Stomach (tissue), 9 donors: ENCODE results near the gene EML2. TPM values are rescaled to one million over a fixed set of nuclear protein-coding genes. Genes with fewer than 3 reads are reported as not detected.
A peak's percentile ranks its signal among the peaks of the same experiment; 100 is the strongest.

ENCODE experiments used
- DNase-seq, 2 donors: peaks; one replicate each; pipeline versions ENCODE4 v3.0.0 to v3.0.0-alpha.2; 2013 to 2019
- H3K27ac ChIP-seq, 5 donors: fragments of 200-600 bp in 4 of 5; sonication (generic) in 4 of 5; one replicate each; pipeline ENCODE4 v1.5.1; 2013 to 2019; ENCODE audit warnings: mild to moderate bottlenecking in 1 of 5, moderate library complexity in 1 of 5
- H3K27me3 ChIP-seq, 3 donors: fragments of 200-600 bp; sonication (generic); one replicate each; pipeline ENCODE4 v1.5.1; 2017 to 2019; ENCODE audit warnings: mixed run types in 1 of 3
- H3K36me3 ChIP-seq, 4 donors: fragments of 200-600 bp; sonication (generic); 1 replicate in 3 of 4; 2 replicates in 1 of 4; pipeline ENCODE4 v1.5.1; 2016 to 2019
- H3K4me1 ChIP-seq, 4 donors: fragments of 200-600 bp; sonication (generic); one replicate each; pipeline ENCODE4 v1.5.1; 2016 to 2019
- H3K4me3 ChIP-seq, 4 donors: fragments of 200-600 bp; sonication (generic) in 3 of 4; one replicate each; pipeline ENCODE4 v1.5.1; 2016 to 2019; ENCODE audit warnings: mild to moderate bottlenecking in 1 of 4
- H3K9me3 ChIP-seq, 4 donors: fragments of 200-600 bp; sonication (generic); one replicate each; pipeline ENCODE4 v1.5.1; 2016 to 2019
- EP300 ChIP-seq: sonication (generic); formaldehyde crosslinking; IDR thresholded peaks from one replicate; pipeline ENCODE4 v1.6.1; 2017; ENCODE audit warnings: antibody characterized with exemption
- POLR2A ChIP-seq, 4 donors: fragments of 450-650 bp; IDR thresholded peaks; one replicate each; pipeline ENCODE4 v1.6.1; 2016; ENCODE audit warnings: antibody characterized with exemption in 4 of 4, control low read depth in 2 of 4, mild to moderate bottlenecking in 1 of 4, moderate library complexity in 1 of 4
- POLR2AphosphoS5 ChIP-seq, 3 donors: sonication (generic); formaldehyde crosslinking; IDR thresholded peaks; one replicate each; pipeline ENCODE4 v1.6.1; 2016; ENCODE audit warnings: antibody characterized with exemption in 3 of 3
- WGBS, 5 donors: extraction: QIAGEN DNeasy Blood & Tissue Kit in 3 of 5; methylation state at CpG; one replicate each; pipeline versions ENCODE4 v1.1.5 to v1.1.7; 2013 to 2018; 5-methylcytosine and 5-hydroxymethylcytosine counted together
- intact Hi-C: fragments of 100-400 bp; cut with DNase I; formaldehyde crosslinking; loops from one replicate; pipeline ENCODE4 v1.15.1; 2023; ENCODE audit warnings: low total_unique reads
- polyA plus RNA-seq, 3 donors: library from polyadenylated mRNA; stranded (reverse); fragments of 200-250 nt; gene quantifications; one replicate each; pipeline ENCODE4 v1.2.3, GENCODE V29; 2013
- total RNA-seq, 5 donors: library from RNA; depleted of rRNA; stranded (reverse); fragments of >200 nt; gene quantifications; one replicate each; pipeline versions ENCODE4 v1.1.0 to v1.2.3, GENCODE V29; 2014 to 2016
- TF ChIP-seq, protein P1 (sequence below), 7 experiments: fragments of 450-650 bp in 4 of 7; fragments of 200-600 bp in 3 of 7; sonication (generic) in 3 of 7; IDR thresholded peaks; one replicate each; pipeline ENCODE4 v1.5.1; 2016 to 2019; ENCODE audit warnings: antibody characterized with exemption in 7 of 7, control low read depth in 2 of 7, mild to moderate bottlenecking in 1 of 7
- donor health status: healthy with polysubstance abuse.
- donor health status: Bipolar disorder and iron deficiency.
- donor health status: healthy.

Gene EML2
- total and polyA plus RNA-seq, 8 donors: 17.8 to 387 (median 32.8) TPM

DNA sequence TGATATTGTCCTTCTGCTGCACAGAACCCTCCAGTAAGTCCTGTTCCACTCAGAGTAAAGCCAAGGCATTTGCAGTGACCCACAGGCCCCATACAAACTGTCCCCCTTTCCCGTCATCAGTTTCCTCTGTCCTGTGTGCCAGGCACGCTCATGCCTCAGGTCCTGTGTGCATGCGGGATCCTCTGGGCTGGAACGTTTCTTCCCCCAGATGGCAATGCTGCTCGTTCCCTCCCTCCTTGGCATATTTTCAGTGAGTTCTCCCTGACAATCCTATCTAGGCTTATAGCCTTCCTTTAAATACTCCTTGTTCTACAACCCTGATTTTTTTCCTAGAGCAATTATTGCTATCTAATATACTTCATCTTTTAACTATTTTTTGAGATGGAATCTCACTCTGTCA is 60.3 kb downstream of the EML2 start:
- intact Hi-C loops: no loop called here
- H3K9me3 ChIP-seq: no peaks in the 10 kb centered on the region
- WGBS, 5 donors: 41 to 60% (median 58%) methylated on average over 5 of the region's 5 CpGs
- H3K4me3 ChIP-seq: no peak overlapping the region
- TF ChIP-seq POLR2A (IDR thresholded peaks at IDR 0.05): no peak
- TF ChIP-seq, protein P1, sequence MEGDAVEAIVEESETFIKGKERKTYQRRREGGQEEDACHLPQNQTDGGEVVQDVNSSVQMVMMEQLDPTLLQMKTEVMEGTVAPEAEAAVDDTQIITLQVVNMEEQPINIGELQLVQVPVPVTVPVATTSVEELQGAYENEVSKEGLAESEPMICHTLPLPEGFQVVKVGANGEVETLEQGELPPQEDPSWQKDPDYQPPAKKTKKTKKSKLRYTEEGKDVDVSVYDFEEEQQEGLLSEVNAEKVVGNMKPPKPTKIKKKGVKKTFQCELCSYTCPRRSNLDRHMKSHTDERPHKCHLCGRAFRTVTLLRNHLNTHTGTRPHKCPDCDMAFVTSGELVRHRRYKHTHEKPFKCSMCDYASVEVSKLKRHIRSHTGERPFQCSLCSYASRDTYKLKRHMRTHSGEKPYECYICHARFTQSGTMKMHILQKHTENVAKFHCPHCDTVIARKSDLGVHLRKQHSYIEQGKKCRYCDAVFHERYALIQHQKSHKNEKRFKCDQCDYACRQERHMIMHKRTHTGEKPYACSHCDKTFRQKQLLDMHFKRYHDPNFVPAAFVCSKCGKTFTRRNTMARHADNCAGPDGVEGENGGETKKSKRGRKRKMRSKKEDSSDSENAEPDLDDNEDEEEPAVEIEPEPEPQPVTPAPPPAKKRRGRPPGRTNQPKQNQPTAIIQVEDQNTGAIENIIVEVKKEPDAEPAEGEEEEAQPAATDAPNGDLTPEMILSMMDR (IDR thresholded peaks at IDR 0.05): no peak
- TF ChIP-seq EP300: no peak
- no peak for TF ChIP-seq POLR2AphosphoS5 (IDR thresholded peaks at IDR 0.05)
- no peaks in the 10 kb centered on the region for H3K36me3 ChIP-seq
- no peaks in the 10 kb centered on the region for H3K27me3 ChIP-seq
- no peak for DNase-seq
- peaks cover 26 to 61% (median 56%) of the 10 kb centered on the region in 4 donors for H3K4me1 ChIP-seq
- H3K27ac ChIP-seq: peak overlapping the region in 4 of 5 donors; percentile 74 to 86 (median 78)

DNA sequence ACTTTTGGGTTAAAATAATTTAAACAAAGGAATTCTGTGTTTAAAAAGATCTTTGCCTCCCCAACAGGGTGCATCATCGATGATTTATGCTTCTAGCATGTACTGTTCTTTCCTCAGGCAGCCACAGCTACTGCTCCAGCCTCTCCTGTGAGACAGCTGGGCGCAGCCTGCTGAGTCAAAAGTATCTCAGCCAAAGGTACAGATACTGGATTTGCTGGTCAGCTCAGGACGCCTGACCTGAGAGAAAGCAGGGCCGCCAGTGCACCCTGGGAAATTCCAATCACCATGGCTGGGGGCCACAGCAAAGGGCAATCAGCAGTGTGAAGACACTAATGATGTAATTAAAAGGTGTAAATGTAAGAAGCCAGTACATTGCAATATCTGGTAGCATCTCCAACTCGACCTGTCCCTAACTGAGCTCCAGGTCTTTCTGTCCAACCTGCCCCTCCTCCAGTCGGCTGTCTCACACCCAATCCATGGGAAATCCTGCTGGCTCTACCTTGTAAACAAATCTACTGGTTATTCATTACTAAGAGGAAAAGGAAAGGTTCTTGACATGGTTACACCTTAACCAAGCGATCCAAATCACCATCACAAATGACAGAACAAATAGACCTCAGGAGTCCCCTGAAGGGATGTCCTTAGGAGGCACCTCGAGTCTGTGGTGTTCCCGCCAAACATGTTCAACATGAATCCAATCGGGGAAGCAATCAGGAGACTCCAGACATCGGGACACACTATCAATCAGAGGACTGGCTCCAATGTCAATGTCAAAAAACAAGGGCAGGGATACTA is 61.9 kb downstream of the EML2 start:
- intact Hi-C loops: no loop called here
- DNase-seq: peak; percentile 71 to 81
- H3K4me3 ChIP-seq: no peak overlapping the region
- TF ChIP-seq EP300 (no peak), POLR2A (IDR thresholded peaks at IDR 0.05) (no peak), POLR2AphosphoS5 (IDR thresholded peaks at IDR 0.05) (peak in 2 of 3 donors; percentile 30 to 68)
- no peaks in the 10 kb centered on the region for H3K9me3 ChIP-seq
- no peaks in the 10 kb centered on the region for H3K36me3 ChIP-seq
- H3K27me3 ChIP-seq: no peaks in the 10 kb centered on the region
- peaks cover 22 to 48% (median 45%) of the 10 kb centered on the region in 4 donors for H3K4me1 ChIP-seq
- H3K27ac ChIP-seq: peak overlapping the region; percentile 68 to 86 (median 75)
- 17 to 30% (median 25%) methylated on average over 11 of the region's 11 CpGs for WGBS, 5 donors

DNA sequence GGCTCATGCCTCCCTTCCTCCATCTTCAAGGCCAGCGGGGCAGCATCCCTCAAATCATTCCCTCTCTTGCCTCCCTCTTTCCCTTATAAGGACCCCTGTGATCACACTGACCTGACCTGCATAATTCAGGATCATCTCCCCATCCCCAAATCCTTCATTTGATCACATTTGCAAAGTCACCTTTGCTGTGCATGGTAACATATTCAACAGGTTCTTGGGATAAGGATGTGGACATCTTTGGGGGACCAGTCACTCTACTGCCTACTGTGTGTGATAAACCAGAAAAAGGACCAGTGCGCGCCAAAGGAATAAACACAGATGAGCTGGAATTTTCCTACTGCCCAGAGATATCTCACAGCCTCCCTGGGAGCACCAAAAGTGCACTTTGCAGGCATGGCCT is 62.5 kb downstream of the EML2 start:
- TF ChIP-seq POLR2AphosphoS5 (IDR thresholded peaks at IDR 0.05): no peak
- TF ChIP-seq EP300: no peak
- no peak for TF ChIP-seq POLR2A (IDR thresholded peaks at IDR 0.05)
- TF ChIP-seq, protein P1 (IDR thresholded peaks at IDR 0.05): no peak
- 28 to 74% (median 62%) methylated on average over 3 of the region's 3 CpGs for WGBS, 5 donors
- no peak for DNase-seq
- H3K4me3 ChIP-seq: no peak overlapping the region
- H3K27me3 ChIP-seq: no peaks in the 10 kb centered on the region
- peak overlapping the region; percentile 68 to 86 (median 75) for H3K27ac ChIP-seq
- H3K36me3 ChIP-seq: no peaks in the 10 kb centered on the region
- no peaks in the 10 kb centered on the region for H3K9me3 ChIP-seq
- peaks cover 22 to 48% (median 45%) of the 10 kb centered on the region in 4 donors for H3K4me1 ChIP-seq
- intact Hi-C loops: no loop called here

DNA sequence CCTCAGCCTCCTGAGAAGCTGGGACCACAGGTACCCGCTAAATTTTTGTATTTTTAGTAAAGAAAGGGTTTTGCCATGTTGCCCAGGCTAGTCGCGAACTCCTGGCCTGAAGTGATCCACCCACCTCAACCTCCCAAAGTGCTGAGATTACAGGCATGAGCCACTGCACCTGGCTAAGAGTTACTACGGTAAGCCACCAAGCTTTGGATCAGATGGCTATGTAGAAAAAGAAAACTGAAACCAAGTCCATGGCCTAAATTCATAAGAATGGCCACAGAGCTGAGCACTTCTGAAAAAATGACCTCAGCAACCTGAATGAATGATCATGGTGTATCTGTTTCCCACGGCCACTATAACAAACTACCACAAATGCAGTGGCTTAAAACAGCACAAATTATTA is 64.0 kb downstream of the EML2 start:
- TF ChIP-seq POLR2AphosphoS5 (IDR thresholded peaks at IDR 0.05) (no peak), EP300 (no peak), POLR2A (IDR thresholded peaks at IDR 0.05) (no peak)
- TF ChIP-seq, protein P1 (IDR thresholded peaks at IDR 0.05): no peak
- 80 to 94% (median 86%) methylated on average over 5 of the region's 5 CpGs for WGBS, 5 donors
- H3K4me1 ChIP-seq: peaks cover 22 to 48% (median 45%) of the 10 kb centered on the region in 4 donors
- H3K27ac ChIP-seq: peak overlapping the region in 4 of 5 donors; percentile 3 to 86 (median 62)
- no peak for DNase-seq
- H3K9me3 ChIP-seq: no peaks in the 10 kb centered on the region
- intact Hi-C loops: no loop called here
- H3K4me3 ChIP-seq: no peak overlapping the region
- no peaks in the 10 kb centered on the region for H3K36me3 ChIP-seq
- H3K27me3 ChIP-seq: no peaks in the 10 kb centered on the region

DNA sequence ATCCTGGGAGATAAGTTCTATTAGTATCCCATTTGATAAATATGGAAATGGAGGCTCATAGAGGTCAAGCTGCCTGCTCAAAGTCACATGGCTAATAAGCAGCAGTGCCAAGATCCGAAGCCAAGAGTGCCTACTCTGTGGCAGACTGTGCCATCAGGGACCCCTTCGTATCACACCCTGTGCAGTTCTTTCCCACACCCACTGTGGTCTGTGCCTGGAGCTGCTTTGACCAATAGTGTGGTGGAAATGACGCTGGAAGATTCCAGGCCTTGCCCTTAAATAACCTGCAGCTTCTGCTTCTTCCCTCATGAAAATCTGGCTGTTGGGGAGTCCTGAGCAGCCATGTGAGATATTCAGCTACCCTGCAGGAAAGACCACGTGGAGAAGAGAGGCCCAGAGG is 64.7 kb downstream of the EML2 start:
- intact Hi-C loops: no loop called here
- no peak for DNase-seq
- no peaks in the 10 kb centered on the region for H3K36me3 ChIP-seq
- H3K9me3 ChIP-seq: no peaks in the 10 kb centered on the region
- no peak for TF ChIP-seq EP300
- TF ChIP-seq, protein P1 (IDR thresholded peaks at IDR 0.05): no peak
- no peak for TF ChIP-seq POLR2AphosphoS5 (IDR thresholded peaks at IDR 0.05)
- no peak for TF ChIP-seq POLR2A (IDR thresholded peaks at IDR 0.05)
- H3K27me3 ChIP-seq: no peaks in the 10 kb centered on the region
- peak overlapping the region in 3 of 5 donors; percentile 49 to 86 (median 74) for H3K27ac ChIP-seq
- peaks cover 25 to 53% (median 50%) of the 10 kb centered on the region in 4 donors for H3K4me1 ChIP-seq
- WGBS, 5 donors: 69 to 85% (median 79%) methylated on average over 4 of the region's 4 CpGs
- H3K4me3 ChIP-seq: no peak overlapping the region
